Spleen (tissue), 11 donors: Measurements from ENCODE around the gene CLCN3. TPM values are rescaled to one million over a fixed set of nuclear protein-coding genes. Genes with fewer than 3 reads are reported as not detected.

Experiments used
- DNase-seq: peaks from one replicate; pipeline ENCODE4 v3.0.0-alpha.2; 2020
- H3K27ac ChIP-seq, 8 donors: fragments of 200-600 bp; sonication (generic) in 7 of 8; 1 replicate in 4 of 8; 2 replicates in 4 of 8; pipeline versions ENCODE4 v1.5.0 to v1.8.0; 2016 to 2021; ENCODE audit warnings: inconsistent platforms in 4 of 8, mild to moderate bottlenecking in 4 of 8, moderate library complexity in 1 of 8
- H3K27me3 ChIP-seq, 7 donors: fragments of 200-600 bp; sonication (generic) in 6 of 7; replicated peaks in 1 of 7; 1 replicate in 4 of 7; 2 replicates in 3 of 7; pipeline versions ENCODE4 v1.5.0 to v1.8.0; 2016 to 2021; ENCODE audit warnings: inconsistent platforms in 3 of 7, mild to moderate bottlenecking in 1 of 7
- H3K36me3 ChIP-seq, 6 donors: fragments of 200-600 bp; sonication (generic) in 5 of 6; 1 replicate in 4 of 6; 2 replicates in 2 of 6; pipeline versions ENCODE4 v1.5.0 to v1.8.0; 2016 to 2021; ENCODE audit warnings: inconsistent platforms in 2 of 6
- H3K4me1 ChIP-seq, 6 donors: fragments of 200-600 bp; sonication (generic) in 5 of 6; 1 replicate in 3 of 6; 2 replicates in 3 of 6; pipeline versions ENCODE4 v1.5.0 to v1.8.0; 2016 to 2021; ENCODE audit warnings: inconsistent platforms in 3 of 6
- H3K4me3 ChIP-seq, 8 donors: fragments of 200-600 bp; sonication (generic) in 7 of 8; 1 replicate in 4 of 8; 2 replicates in 4 of 8; pipeline versions ENCODE4 v1.5.0 to v1.8.0; 2016 to 2021; ENCODE audit warnings: inconsistent platforms in 4 of 8, mild to moderate bottlenecking in 4 of 8, moderate library complexity in 2 of 8
- H3K9me3 ChIP-seq, 8 donors: fragments of 200-600 bp; sonication (generic) in 7 of 8; 1 replicate in 4 of 8; 2 replicates in 4 of 8; pipeline versions ENCODE4 v1.5.0 to v1.8.0; 2016 to 2021; ENCODE audit warnings: inconsistent platforms in 4 of 8
- POLR2A ChIP-seq, 3 donors: fragments of 450-650 bp; IDR thresholded peaks; one replicate each; pipeline ENCODE4 v1.5.1; 2017; ENCODE audit warnings: antibody characterized with exemption in 3 of 3, mild to moderate bottlenecking in 1 of 3
- POLR2AphosphoS5 ChIP-seq, 3 donors: sonication (generic); formaldehyde crosslinking; IDR thresholded peaks; one replicate each; pipeline ENCODE4 v1.5.1; 2017; ENCODE audit warnings: antibody characterized with exemption in 3 of 3
- WGBS, 5 donors: extraction: QIAGEN DNeasy Blood & Tissue Kit in 3 of 5; methylation state at CpG; one replicate each; pipeline versions ENCODE4 v1.1.5 to v1.1.7; 2013 to 2018; 5-methylcytosine and 5-hydroxymethylcytosine counted together
- intact Hi-C: fragments of 100-400 bp; cut with DNase I; formaldehyde crosslinking; loops from one replicate; pipeline ENCODE4 v1.15.0; 2023; ENCODE audit warnings: low total_unique reads
- polyA plus RNA-seq, 3 donors: library from polyadenylated mRNA; stranded (reverse); fragments of 200-250 nt; gene quantifications; one replicate each; pipeline ENCODE4 v1.2.1, GENCODE V29; 2013
- total RNA-seq, 7 donors: library from RNA; depleted of rRNA in 3 of 7; stranded (reverse); fragments of >200 nt in 3 of 7; fragmentation: NEBNext Ultra II Directional in 4 of 7; extraction: Animal tissue kit (Norgen Biotek cat#: 25700) in 4 of 7; gene quantifications; one replicate each; pipeline versions ENCODE4 v1.1.0 to v1.2.1, GENCODE V29; 2016 to 2021
- TF ChIP-seq, protein P1 (sequence below), 11 experiments: fragments of 200-600 bp in 7 of 11; fragments of 450-650 bp in 4 of 11; sonication (generic) in 4 of 11; IDR thresholded peaks in 8 of 11; conservative IDR thresholded peaks in 3 of 11; 1 replicate in 7 of 11; 2 replicates in 4 of 11; pipeline versions ENCODE4 v1.4.0 to v1.8.0; 2016 to 2021; ENCODE audit warnings: antibody characterized with exemption in 11 of 11, inconsistent platforms in 4 of 11, mild to moderate bottlenecking in 1 of 11
- donor health status: healthy with polysubstance abuse.
- donor health status: DM: no; HTN: no; CAD: no; lungs with moderate emphysema.
- donor health status: DM: no; HTN: no; CAD: no.
- donor health status: Bipolar disorder and iron deficiency.
- donor health status: healthy.
- donor health status: DM: no; HTN: no; CAD: no.
- donor health status: DM: yes; HTN: yes; CAD: no.

Gene CLCN3
- total and polyA plus RNA-seq, 10 donors = 4.0 to 43.3 (median 30.4) TPM

DNA sequence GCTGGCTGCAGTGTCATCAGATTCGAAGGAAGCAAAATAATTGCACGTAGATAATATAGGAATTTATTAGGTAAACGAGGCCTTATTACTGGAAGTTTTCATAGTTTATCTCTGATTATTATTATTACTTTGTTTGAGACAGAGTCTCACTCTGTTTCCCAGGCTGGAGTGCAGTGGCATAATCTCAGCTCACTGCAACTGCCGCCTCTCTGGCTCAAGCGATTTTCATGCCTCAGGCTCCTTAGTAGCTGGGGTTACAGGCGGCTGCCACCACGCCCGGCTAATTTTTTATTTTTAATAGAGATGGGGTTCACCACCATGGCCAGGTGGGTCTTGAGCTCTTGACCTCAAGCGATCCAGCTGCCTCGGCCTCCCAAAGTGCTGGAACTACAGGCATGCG is 12.5 kb downstream of the CLCN3 start:
- DNase-seq = no peak
- Histone ChIP-seq H3K9me3 (no peaks in the 10 kb centered on the region), H3K36me3 (peaks cover 0 to 23% (median 6%) of the 10 kb centered on the region in 6 donors), H3K27ac (no peak overlapping the region), H3K27me3 (no peaks in the 10 kb centered on the region), H3K4me1 (peaks cover 0 to 19% (median 2%) of the 10 kb centered on the region in 6 donors), H3K4me3 (no peak overlapping the region)
- intact Hi-C loops = no loop called here
- TF ChIP-seq POLR2A (IDR thresholded peaks at IDR 0.05) = no peak
- no peak for TF ChIP-seq POLR2AphosphoS5 (IDR thresholded peaks at IDR 0.05)
- TF ChIP-seq, protein P1, sequence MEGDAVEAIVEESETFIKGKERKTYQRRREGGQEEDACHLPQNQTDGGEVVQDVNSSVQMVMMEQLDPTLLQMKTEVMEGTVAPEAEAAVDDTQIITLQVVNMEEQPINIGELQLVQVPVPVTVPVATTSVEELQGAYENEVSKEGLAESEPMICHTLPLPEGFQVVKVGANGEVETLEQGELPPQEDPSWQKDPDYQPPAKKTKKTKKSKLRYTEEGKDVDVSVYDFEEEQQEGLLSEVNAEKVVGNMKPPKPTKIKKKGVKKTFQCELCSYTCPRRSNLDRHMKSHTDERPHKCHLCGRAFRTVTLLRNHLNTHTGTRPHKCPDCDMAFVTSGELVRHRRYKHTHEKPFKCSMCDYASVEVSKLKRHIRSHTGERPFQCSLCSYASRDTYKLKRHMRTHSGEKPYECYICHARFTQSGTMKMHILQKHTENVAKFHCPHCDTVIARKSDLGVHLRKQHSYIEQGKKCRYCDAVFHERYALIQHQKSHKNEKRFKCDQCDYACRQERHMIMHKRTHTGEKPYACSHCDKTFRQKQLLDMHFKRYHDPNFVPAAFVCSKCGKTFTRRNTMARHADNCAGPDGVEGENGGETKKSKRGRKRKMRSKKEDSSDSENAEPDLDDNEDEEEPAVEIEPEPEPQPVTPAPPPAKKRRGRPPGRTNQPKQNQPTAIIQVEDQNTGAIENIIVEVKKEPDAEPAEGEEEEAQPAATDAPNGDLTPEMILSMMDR (IDR thresholded peaks at IDR 0.05 in 8 of 11, conservative IDR thresholded peaks at IDR 0.05 in 3 of 11) = no peak
- 91 to 95% (median 95%) methylated on average over 11 of the region's 11 CpGs for WGBS, 5 donors

DNA sequence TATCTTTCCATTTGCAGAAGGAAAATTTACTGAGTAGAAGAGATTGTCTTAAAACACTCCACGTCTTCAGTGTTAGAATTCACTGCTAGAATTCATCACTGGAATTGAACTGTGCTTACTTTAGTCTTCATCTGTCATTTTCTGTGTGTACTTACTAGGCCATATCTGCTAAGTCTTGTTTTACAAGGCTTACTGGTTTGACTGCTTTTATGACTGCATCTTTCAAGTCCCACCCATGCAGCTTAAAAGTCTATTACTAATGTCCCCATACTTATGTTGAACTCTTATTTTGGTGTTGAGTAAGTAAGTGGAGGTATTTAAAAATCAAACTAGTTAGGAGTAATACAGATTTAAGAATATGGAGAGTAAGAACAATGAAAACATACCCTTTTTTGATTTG is 14.6 kb downstream of the CLCN3 start:
- peaks cover 0 to 44% (median 15%) of the 10 kb centered on the region in 6 donors for H3K36me3 ChIP-seq
- no peak overlapping the region for H3K4me3 ChIP-seq
- H3K4me1 ChIP-seq = peaks cover 0 to 15% (median 2%) of the 10 kb centered on the region in 6 donors
- TF ChIP-seq POLR2AphosphoS5 (IDR thresholded peaks at IDR 0.05) (no peak), POLR2A (IDR thresholded peaks at IDR 0.05) (no peak)
- TF ChIP-seq, protein P1 (IDR thresholded peaks at IDR 0.05 in 8 of 11, conservative IDR thresholded peaks at IDR 0.05 in 3 of 11) = no peak
- no peaks in the 10 kb centered on the region for H3K27me3 ChIP-seq
- DNase-seq = no peak
- 93 to 98% (median 96%) methylated on average over 1 of the region's 1 CpG for WGBS, 5 donors
- no peak overlapping the region for H3K27ac ChIP-seq
- intact Hi-C loops = no loop called here
- no peaks in the 10 kb centered on the region for H3K9me3 ChIP-seq

DNA sequence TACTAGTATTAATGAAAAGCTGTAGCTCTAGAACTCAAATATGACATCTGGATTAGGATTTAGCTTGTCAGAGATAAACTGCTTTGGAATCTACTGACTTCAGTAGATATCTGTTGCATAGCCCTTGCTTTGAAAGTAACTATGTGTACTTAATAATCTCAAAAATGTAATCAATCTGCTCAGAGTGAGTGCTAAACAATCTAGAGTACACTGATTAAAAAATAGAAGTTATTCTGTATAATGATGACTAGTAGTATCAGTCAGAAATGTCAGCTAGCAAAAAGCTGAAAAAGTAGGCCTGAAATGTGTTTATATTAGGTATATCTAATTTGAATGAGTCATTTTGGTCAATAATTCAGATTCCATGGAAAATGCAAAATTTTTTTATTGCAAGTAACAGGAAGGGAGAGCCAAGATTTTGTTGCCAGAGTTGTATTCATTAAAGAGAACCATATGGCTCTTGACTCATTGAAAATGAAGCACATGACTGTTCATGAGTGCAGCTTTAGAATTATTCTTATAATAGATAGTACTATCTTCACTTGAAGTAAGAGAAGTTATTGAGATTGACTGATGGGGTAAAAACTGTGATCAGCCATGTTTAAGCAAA is 20.0 kb downstream of the CLCN3 start:
- no peaks in the 10 kb centered on the region for H3K9me3 ChIP-seq
- H3K27me3 ChIP-seq = no peaks in the 10 kb centered on the region
- no peak overlapping the region for H3K4me3 ChIP-seq
- peaks cover 0 to 96% (median 21%) of the 10 kb centered on the region in 6 donors for H3K36me3 ChIP-seq
- peaks cover 0 to 4% (median 0%) of the 10 kb centered on the region in 6 donors for H3K4me1 ChIP-seq
- no peak for DNase-seq
- intact Hi-C loops = no loop called here
- TF ChIP-seq, protein P1 (IDR thresholded peaks at IDR 0.05 in 8 of 11, conservative IDR thresholded peaks at IDR 0.05 in 3 of 11) = no peak
- TF ChIP-seq POLR2A (IDR thresholded peaks at IDR 0.05) (no peak), POLR2AphosphoS5 (IDR thresholded peaks at IDR 0.05) (no peak)
- no peak overlapping the region for H3K27ac ChIP-seq

DNA sequence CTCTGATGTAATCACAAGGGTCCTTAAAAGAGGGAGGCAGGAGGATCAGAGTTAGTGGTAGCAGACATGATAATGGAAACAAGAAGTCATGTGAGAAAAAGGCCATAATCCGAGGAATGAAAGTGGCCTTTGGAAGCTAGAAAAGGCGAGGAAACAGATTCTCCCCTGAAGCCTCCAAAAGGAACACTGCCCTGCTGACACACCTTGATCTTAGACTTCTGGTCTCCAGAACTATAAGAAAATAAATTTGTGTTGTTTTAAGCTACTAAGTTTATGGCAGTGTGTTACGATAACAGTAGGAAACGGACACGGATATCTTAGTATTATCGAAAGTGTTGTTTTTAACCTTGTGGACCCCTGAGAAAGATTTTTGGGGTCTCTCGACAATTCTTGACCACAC is 24.4 kb downstream of the CLCN3 start:
- intact Hi-C loops = no loop called here

More for the DNA sequence above, 24.4 kb downstream of the CLCN3 start:
- H3K27ac ChIP-seq = no peak overlapping the region
- no peak overlapping the region for H3K4me3 ChIP-seq
- no peak for DNase-seq
- no peaks in the 10 kb centered on the region for H3K9me3 ChIP-seq
- TF ChIP-seq, protein P1 (IDR thresholded peaks at IDR 0.05 in 8 of 11, conservative IDR thresholded peaks at IDR 0.05 in 3 of 11) = no peak
- 96 to 99% (median 97%) methylated on average over 7 of the region's 7 CpGs for WGBS, 5 donors
- H3K36me3 ChIP-seq = peaks cover 0 to 68% (median 7%) of the 10 kb centered on the region in 6 donors
- no peaks in the 10 kb centered on the region for H3K27me3 ChIP-seq
- H3K4me1 ChIP-seq = peaks cover 0 to under 1% (median 0%) of the 10 kb centered on the region in 6 donors
